CD14-positive monocyte (primary cell): Measurements from ENCODE around the gene NABP1. TPM values are rescaled to one million over a fixed set of nuclear protein-coding genes. Genes with fewer than 3 reads are reported as not detected.

Source experiments
- DNase-seq, 3 donors: peaks; one replicate each; pipeline ENCODE4 v3.0.0-alpha.2; 2011 to 2022
- H2AFZ ChIP-seq: 2 replicates; pipeline ENCODE4 v1.6.0; 2012; ENCODE audit warnings: mild to moderate bottlenecking, low read depth, low read length, inconsistent platforms; ENCODE audit not compliant: insufficient read depth, poor library complexity, severe bottlenecking
- H3K27ac ChIP-seq, 2 donors: 1 replicate in 1 of 2; 2 replicates in 1 of 2; pipeline ENCODE4 v1.5.1; 2012 to 2013; ENCODE audit warnings: low read length in 2 of 2, control low read depth in 1 of 2, inconsistent platforms in 1 of 2, low read depth in 1 of 2, mild to moderate bottlenecking in 1 of 2
- H3K27me3 ChIP-seq, 2 donors: one replicate each; pipeline versions ENCODE4 v1.6.0 to v1.6.1; 2011 to 2013; ENCODE audit warnings: low read length in 2 of 2; ENCODE audit not compliant: control insufficient read depth in 2 of 2, insufficient read depth in 2 of 2
- H3K36me3 ChIP-seq, 2 donors: replicated peaks in 1 of 2; 1 replicate in 1 of 2; 2 replicates in 1 of 2; pipeline versions ENCODE4 v1.5.1 to v1.6.1; 2012 to 2013; ENCODE audit warnings: low read length in 2 of 2, control low read depth in 1 of 2, inconsistent platforms in 1 of 2, mild to moderate bottlenecking in 1 of 2; ENCODE audit not compliant: insufficient read depth in 2 of 2, control insufficient read depth in 1 of 2
- H3K4me1 ChIP-seq, 2 donors: 1 replicate in 1 of 2; 2 replicates in 1 of 2; pipeline versions ENCODE4 v1.5.1 to v1.6.1; 2012 to 2013; ENCODE audit warnings: low read length in 2 of 2, control low read depth in 1 of 2, inconsistent platforms in 1 of 2, mild to moderate bottlenecking in 1 of 2, moderate library complexity in 1 of 2; ENCODE audit not compliant: insufficient read depth in 2 of 2, control insufficient read depth in 1 of 2
- H3K4me2 ChIP-seq: replicated peaks from 2 replicates; pipeline ENCODE3; 2012; ENCODE audit warnings: low read length, moderate library complexity, mild to moderate bottlenecking; ENCODE audit not compliant: poor library complexity, severe bottlenecking; ENCODE audit errors: extremely low read depth
- H3K4me3 ChIP-seq, 3 experiments: fragments of 200-600 bp in 1 of 3; sonication (generic) in 1 of 3; replicated peaks in 1 of 3; 1 replicate in 2 of 3; 2 replicates in 1 of 3; pipeline ENCODE4 v1.5.1; 2011 to 2013; ENCODE audit warnings: low read length in 3 of 3, mild to moderate bottlenecking in 3 of 3, control low read depth in 2 of 3, low read depth in 2 of 3, inconsistent platforms in 1 of 3, moderate library complexity in 1 of 3
- H3K79me2 ChIP-seq: 2 replicates; pipeline ENCODE4 v1.6.0; 2012; ENCODE audit warnings: mild to moderate bottlenecking, control low read depth, inconsistent platforms, low read length, moderate library complexity; ENCODE audit not compliant: insufficient read depth
- H3K9ac ChIP-seq: 2 replicates; pipeline ENCODE4 v1.6.0; 2017; ENCODE audit warnings: low read length, mild to moderate bottlenecking; ENCODE audit not compliant: insufficient read depth, poor library complexity, severe bottlenecking
- H3K9me3 ChIP-seq, 2 donors: replicated peaks in 1 of 2; 1 replicate in 1 of 2; 2 replicates in 1 of 2; pipeline versions ENCODE4 v1.5.1 to v1.6.1; 2012 to 2013; ENCODE audit warnings: low read length in 2 of 2, control low read depth in 1 of 2; ENCODE audit not compliant: control insufficient read depth in 1 of 2, insufficient read depth in 1 of 2
- H4K20me1 ChIP-seq: 2 replicates; pipeline ENCODE4 v1.6.0; 2012; ENCODE audit warnings: mild to moderate bottlenecking, low read length, control low read depth, moderate library complexity; ENCODE audit not compliant: insufficient read depth
- H3K27ac Mint-ChIP-seq, 7 donors: one replicate each; pipeline ENCODE4 v1.8.0; 2020; ENCODE audit warnings: mild to moderate bottlenecking in 7 of 7, mixed read lengths in 7 of 7, moderate library complexity in 6 of 7, inconsistent platforms in 2 of 7
- H3K27me3 Mint-ChIP-seq, 3 donors: one replicate each; pipeline ENCODE4 v1.8.0; 2021 to 2022; ENCODE audit warnings: low read depth in 3 of 3, mild to moderate bottlenecking in 3 of 3, mixed read lengths in 3 of 3, moderate library complexity in 3 of 3, inconsistent platforms in 1 of 3
- H3K36me3 Mint-ChIP-seq, 2 donors: one replicate each; pipeline ENCODE4 v1.8.0; 2020; ENCODE audit warnings: mixed read lengths in 2 of 2, inconsistent platforms in 1 of 2, mild to moderate bottlenecking in 1 of 2
- H3K4me1 Mint-ChIP-seq: one replicate; pipeline ENCODE4 v1.8.0; 2020; ENCODE audit warnings: mild to moderate bottlenecking, mixed read lengths
- H3K4me3 Mint-ChIP-seq, 2 donors: one replicate each; pipeline ENCODE4 v1.8.0; 2020; ENCODE audit warnings: mild to moderate bottlenecking in 2 of 2, mixed read lengths in 2 of 2, moderate library complexity in 1 of 2
- H3K9me3 Mint-ChIP-seq, 7 donors: one replicate each; pipeline ENCODE4 v1.8.0; 2020 to 2022; ENCODE audit warnings: mixed read lengths in 7 of 7, mild to moderate bottlenecking in 6 of 7, moderate library complexity in 6 of 7, inconsistent platforms in 2 of 7
- CTCF ChIP-seq: fragments of 200-600 bp; IDR thresholded peaks from one replicate; pipeline ENCODE4 v1.8.0; 2022; ENCODE audit warnings: antibody characterized with exemption, mild to moderate bottlenecking
- whole genome bisulfite sequencing: methylation state at CpG from one replicate; pipeline ENCODE4 v1.1.5; 2013; ENCODE audit warnings: missing lambda C conversion rate; ENCODE audit not compliant: insufficient coverage; 5-methylcytosine and 5-hydroxymethylcytosine counted together
- intact Hi-C, 2 donors: fragments of 100-400 bp; cut with micrococcal nuclease; formaldehyde crosslinking; loops; one replicate each; pipeline versions ENCODE4 v1.15.0 to v1.15.1; 2023
- polyA plus RNA-seq, 3 donors: library from polyadenylated mRNA; depleted of rRNA in 1 of 3; unstranded in 2 of 3; stranded (reverse) in 1 of 3; fragments of 300-500 nt in 2 of 3; fragments of >200 nt in 1 of 3; fragmentation: Illumina TruSeq in 2 of 3; gene quantifications; 1 replicate in 2 of 3; 2 replicates in 1 of 3; pipeline ENCODE4 v1.2.3, GENCODE V29; 2012 to 2021

Gene NABP1
- polyA plus RNA-seq, 3 donors = 8.0 to 20.7 (median 13.3) TPM

- DNase-seq = no peak
- H3K9ac ChIP-seq = no peak overlapping the region
- no peak overlapping the region for H3K27ac Mint-ChIP-seq
- peaks cover 33% of the 10 kb centered on the region for H3K4me1 Mint-ChIP-seq
- H3K27me3 Mint-ChIP-seq = no peaks in the 10 kb centered on the region
- intact Hi-C loops = loop anchor here (5.0 to 10.0 kb wide), 2 partner anchors 42 to 61 kb away; partner anchors contain the start of gene NABP1 (in 1 of the 2)
- H3K4me3 Mint-ChIP-seq = no peak overlapping the region
- no peaks in the 10 kb centered on the region for H3K9me3 ChIP-seq
- peaks cover 27 to 34% of the 10 kb centered on the region in 2 donors for H3K4me1 ChIP-seq
- H3K4me3 ChIP-seq = no peak overlapping the region
- no peaks in the 10 kb centered on the region for H3K36me3 ChIP-seq
- H3K27me3 ChIP-seq = no peaks in the 10 kb centered on the region
- no peak for TF ChIP-seq CTCF
- H3K9me3 Mint-ChIP-seq = no peaks in the 10 kb centered on the region
- WGBS = 75% methylated on average over 1 of the region's 5 CpGs
- H4K20me1 ChIP-seq = no peaks in the 10 kb centered on the region
- no peaks in the 10 kb centered on the region for H3K36me3 Mint-ChIP-seq
- H3K79me2 ChIP-seq = no peaks in the 10 kb centered on the region
- no peak overlapping the region for H3K4me2 ChIP-seq
- no peak overlapping the region for H3K27ac ChIP-seq
- H2AFZ ChIP-seq = no peak overlapping the region
Observed at GRCh38 chr2:191635333-191636234, 42.4 kb upstream of the NABP1 start.

- H3K36me3 ChIP-seq = no peaks in the 10 kb centered on the region
- no peak overlapping the region for H3K4me3 ChIP-seq
- intact Hi-C loops = loop anchor here (5.0 to 10.0 kb wide), 2 partner anchors 41 to 61 kb away; partner anchors contain the start of gene NABP1 (in 1 of the 2)
- H2AFZ ChIP-seq = no peak overlapping the region
- H3K9me3 ChIP-seq = no peaks in the 10 kb centered on the region
- H3K27me3 Mint-ChIP-seq = no peaks in the 10 kb centered on the region
- H3K4me1 Mint-ChIP-seq = peaks cover 33% of the 10 kb centered on the region
- no peak overlapping the region for H3K27ac ChIP-seq
- no peak for DNase-seq
- no peak overlapping the region for H3K4me2 ChIP-seq
- H3K36me3 Mint-ChIP-seq = no peaks in the 10 kb centered on the region
- H3K9ac ChIP-seq = no peak overlapping the region
- no peak overlapping the region for H3K4me3 Mint-ChIP-seq
- TF ChIP-seq CTCF = no peak
- no peaks in the 10 kb centered on the region for H3K27me3 ChIP-seq
- H3K79me2 ChIP-seq = no peaks in the 10 kb centered on the region
- no peak overlapping the region for H3K27ac Mint-ChIP-seq
- H3K4me1 ChIP-seq = peaks cover 27 to 34% of the 10 kb centered on the region in 2 donors
- H3K9me3 Mint-ChIP-seq = no peaks in the 10 kb centered on the region
- no peaks in the 10 kb centered on the region for H4K20me1 ChIP-seq
Observed at GRCh38 chr2:191636235-191636543, 41.7 kb upstream of the NABP1 start.
